Endothelial cell (in vitro differentiated cells): Measurements from ENCODE around the gene CTNNA3. TPM values are rescaled to one million over a fixed set of nuclear protein-coding genes. Genes with fewer than 3 reads are reported as not detected.

Experiments
- DNase-seq: peaks from one replicate; pipeline ENCODE4 v3.0.0; 2021; ENCODE audit warnings: low spot score
- H3K27ac Mint-ChIP-seq: one replicate; pipeline ENCODE4 v1.8.0; 2021; ENCODE audit warnings: mixed read lengths, inconsistent platforms; ENCODE audit not compliant: unreplicated experiment
- H3K27me3 Mint-ChIP-seq: one replicate; pipeline ENCODE4 v1.8.0; 2021; ENCODE audit warnings: mild to moderate bottlenecking, moderate library complexity, mixed read lengths, inconsistent platforms; ENCODE audit not compliant: unreplicated experiment
- H3K36me3 Mint-ChIP-seq: one replicate; pipeline ENCODE4 v1.8.0; 2021; ENCODE audit warnings: mild to moderate bottlenecking, low read depth, mixed read lengths, inconsistent platforms; ENCODE audit not compliant: unreplicated experiment
- H3K4me1 Mint-ChIP-seq: one replicate; pipeline ENCODE4 v1.8.0; 2021; ENCODE audit warnings: mild to moderate bottlenecking, mixed read lengths, inconsistent platforms; ENCODE audit not compliant: unreplicated experiment
- H3K4me3 Mint-ChIP-seq: one replicate; pipeline ENCODE4 v1.8.0; 2021; ENCODE audit warnings: mild to moderate bottlenecking, mixed read lengths, inconsistent platforms; ENCODE audit not compliant: unreplicated experiment
- H3K9me3 Mint-ChIP-seq: one replicate; pipeline ENCODE4 v1.8.0; 2021; ENCODE audit warnings: mixed read lengths, inconsistent platforms; ENCODE audit not compliant: unreplicated experiment
- CTCF ChIP-seq: fragments of 200-600 bp; sonication (generic); IDR thresholded peaks from one replicate; pipeline ENCODE4 v1.5.0; 2021; ENCODE audit warnings: antibody characterized with exemption; ENCODE audit not compliant: unreplicated experiment
- total RNA-seq: library from RNA; stranded (reverse); fragmentation: NEBNext Ultra II Directional; extraction: Animal tissue kit (Norgen Biotek cat#: 25700); gene quantifications from one replicate; pipeline ENCODE4 v1.2.1, GENCODE V29; 2021; ENCODE audit not compliant: unreplicated experiment

Gene CTNNA3
- total RNA-seq, 1 donor from 2014 or later: 2.3 TPM

GRCh38 chr10:67630904-67631303, 65.1 kb downstream of the CTNNA3 start:
- TF ChIP-seq CTCF: no peak
- H3K36me3 Mint-ChIP-seq: no peaks in the 10 kb centered on the region
- H3K27me3 Mint-ChIP-seq: no peaks in the 10 kb centered on the region
- H3K4me1 Mint-ChIP-seq: peaks cover 9% of the 10 kb centered on the region
- H3K27ac Mint-ChIP-seq: no peak overlapping the region
- DNase-seq: no peak
- no peak overlapping the region for H3K4me3 Mint-ChIP-seq
- no peaks in the 10 kb centered on the region for H3K9me3 Mint-ChIP-seq

- H3K36me3 Mint-ChIP-seq: no peaks in the 10 kb centered on the region
These were observed 66.5 kb downstream of the CTNNA3 start for GRCh38 chr10:67629461-67629971.

GRCh38 chr10:67622984-67623383, 73.0 kb downstream of the CTNNA3 start:
- peaks cover 2% of the 10 kb centered on the region for H3K27me3 Mint-ChIP-seq
- H3K27ac Mint-ChIP-seq: no peak overlapping the region

More at GRCh38 chr10:67629461-67629971, 66.5 kb downstream of the CTNNA3 start:
- Mint-ChIP-seq H3K4me1 (peaks cover 9% of the 10 kb centered on the region), H3K27me3 (peaks cover 2% of the 10 kb centered on the region), H3K9me3 (no peaks in the 10 kb centered on the region), H3K4me3 (no peak overlapping the region), H3K27ac (no peak overlapping the region)
- no peak for DNase-seq
- no peak for TF ChIP-seq CTCF

GRCh38 chr10:67622511-67622910, 73.5 kb downstream of the CTNNA3 start:
- no peak overlapping the region for H3K4me3 Mint-ChIP-seq
- no peaks in the 10 kb centered on the region for H3K4me1 Mint-ChIP-seq
- H3K27ac Mint-ChIP-seq: no peak overlapping the region
- no peaks in the 10 kb centered on the region for H3K36me3 Mint-ChIP-seq
- DNase-seq: no peak
- TF ChIP-seq CTCF: no peak
- H3K27me3 Mint-ChIP-seq: peaks cover 2% of the 10 kb centered on the region
- no peaks in the 10 kb centered on the region for H3K9me3 Mint-ChIP-seq

More at GRCh38 chr10:67622984-67623383, 73.0 kb downstream of the CTNNA3 start:
- Mint-ChIP-seq H3K9me3 (no peaks in the 10 kb centered on the region), H3K4me1 (no peaks in the 10 kb centered on the region), H3K36me3 (no peaks in the 10 kb centered on the region), H3K4me3 (no peak overlapping the region)
- no peak for DNase-seq
- TF ChIP-seq CTCF: no peak

- H3K36me3 Mint-ChIP-seq: no peaks in the 10 kb centered on the region
- H3K9me3 Mint-ChIP-seq: no peaks in the 10 kb centered on the region
- H3K4me1 Mint-ChIP-seq: no peaks in the 10 kb centered on the region
- H3K27me3 Mint-ChIP-seq: peaks cover 2% of the 10 kb centered on the region
- no peak for TF ChIP-seq CTCF
- H3K27ac Mint-ChIP-seq: no peak overlapping the region
- H3K4me3 Mint-ChIP-seq: no peak overlapping the region
- no peak for DNase-seq
These were observed 74.2 kb downstream of the CTNNA3 start for GRCh38 chr10:67621834-67622233.
